ENCODE measurements around the gene DRAP1. TPM values are rescaled to one million over a fixed set of nuclear protein-coding genes. Genes with fewer than 3 reads are reported as not detected.

The DRAP1 gene
- total RNA-seq, 3 donors from 2014 or later, result 39.9 to 74.8 (median 61.6) TPM

- Histone ChIP-seq H3K4me3 (peak overlapping the region; percentile 94), H3K36me3 (ENCODE audit: low read depth) (no peaks in the 10 kb centered on the region), H3K4me1 (ENCODE audit: low read depth) (peaks cover 36% of the 10 kb centered on the region), H3K9me3 (no peaks in the 10 kb centered on the region)
- intact Hi-C loops (cut with DNase I, micrococcal nuclease), result no loop called here
- TF ChIP-seq, protein P1, sequence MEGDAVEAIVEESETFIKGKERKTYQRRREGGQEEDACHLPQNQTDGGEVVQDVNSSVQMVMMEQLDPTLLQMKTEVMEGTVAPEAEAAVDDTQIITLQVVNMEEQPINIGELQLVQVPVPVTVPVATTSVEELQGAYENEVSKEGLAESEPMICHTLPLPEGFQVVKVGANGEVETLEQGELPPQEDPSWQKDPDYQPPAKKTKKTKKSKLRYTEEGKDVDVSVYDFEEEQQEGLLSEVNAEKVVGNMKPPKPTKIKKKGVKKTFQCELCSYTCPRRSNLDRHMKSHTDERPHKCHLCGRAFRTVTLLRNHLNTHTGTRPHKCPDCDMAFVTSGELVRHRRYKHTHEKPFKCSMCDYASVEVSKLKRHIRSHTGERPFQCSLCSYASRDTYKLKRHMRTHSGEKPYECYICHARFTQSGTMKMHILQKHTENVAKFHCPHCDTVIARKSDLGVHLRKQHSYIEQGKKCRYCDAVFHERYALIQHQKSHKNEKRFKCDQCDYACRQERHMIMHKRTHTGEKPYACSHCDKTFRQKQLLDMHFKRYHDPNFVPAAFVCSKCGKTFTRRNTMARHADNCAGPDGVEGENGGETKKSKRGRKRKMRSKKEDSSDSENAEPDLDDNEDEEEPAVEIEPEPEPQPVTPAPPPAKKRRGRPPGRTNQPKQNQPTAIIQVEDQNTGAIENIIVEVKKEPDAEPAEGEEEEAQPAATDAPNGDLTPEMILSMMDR (IDR thresholded peaks at IDR 0.05), result no peak
- peak; percentile 35 for ATAC-seq
- peak in 2 of 3 donors; percentile 76 to 85 for DNase-seq
Observed at GRCh38 chr11:65919573-65920371, 546 bp downstream of the DRAP1 start.

DNA sequence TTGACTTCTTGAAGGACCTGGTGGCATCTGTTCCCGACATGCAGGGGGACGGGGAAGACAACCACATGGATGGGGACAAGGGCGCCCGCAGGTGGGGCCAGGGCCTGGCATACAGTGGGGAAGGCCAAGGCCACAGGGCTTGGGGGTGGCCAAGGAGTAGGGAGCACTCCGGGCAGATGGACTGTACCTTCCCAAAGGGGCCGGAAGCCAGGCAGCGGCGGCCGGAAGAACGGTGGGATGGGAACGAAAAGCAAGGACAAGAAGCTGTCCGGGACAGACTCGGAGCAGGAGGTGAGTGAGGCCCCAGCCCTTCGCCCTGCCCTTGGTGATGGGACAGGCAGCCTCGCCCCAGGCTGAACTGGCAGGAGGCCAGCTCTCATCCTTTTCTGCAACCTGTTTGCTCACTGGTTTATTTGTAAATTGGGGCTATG lies 1.2 kb downstream of the DRAP1 start:
- intact Hi-C loops (cut with DNase I, micrococcal nuclease), result no loop called here
- TF ChIP-seq, protein P1 (IDR thresholded peaks at IDR 0.05), result no peak

DNA sequence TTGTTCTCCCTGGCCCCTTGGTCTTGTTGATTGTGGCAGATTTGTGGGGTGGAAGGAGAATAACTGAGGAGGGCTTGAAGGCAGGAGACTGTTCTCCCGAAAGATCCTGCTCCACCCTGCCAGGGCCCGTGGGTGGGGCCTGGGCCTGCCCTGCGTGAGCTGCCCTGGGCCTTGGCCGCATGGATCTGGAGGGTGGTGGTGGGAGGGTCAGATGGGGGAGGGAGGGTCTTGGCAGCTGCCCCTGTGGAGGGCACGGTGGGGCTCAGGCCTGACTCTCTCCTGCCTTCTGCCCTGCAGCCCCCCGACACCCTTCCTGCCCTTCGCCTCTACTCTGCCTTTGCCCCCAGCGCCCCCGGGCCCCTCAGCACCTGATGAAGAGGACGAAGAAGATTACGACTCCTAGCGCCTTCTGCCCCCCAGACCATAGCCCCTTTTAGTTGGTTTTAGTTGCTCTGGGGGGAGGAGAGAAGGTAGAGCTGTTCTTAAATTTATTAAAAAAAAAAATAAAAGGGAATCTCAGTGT lies 1.9 kb downstream of the DRAP1 start:
- Histone ChIP-seq H3K4me3 (no peak overlapping the region), H3K9me3 (no peaks in the 10 kb centered on the region), H3K4me1 (ENCODE audit: low read depth) (peaks cover 31% of the 10 kb centered on the region), H3K36me3 (ENCODE audit: low read depth) (no peaks in the 10 kb centered on the region)
- intact Hi-C loops (cut with DNase I, micrococcal nuclease), result no loop called here
- no peak for ATAC-seq
- TF ChIP-seq, protein P1 (IDR thresholded peaks at IDR 0.05), result no peak
- DNase-seq, result no peak

More for the DNA sequence above, 1.2 kb downstream of the DRAP1 start:
- Histone ChIP-seq H3K36me3 (ENCODE audit: low read depth) (no peaks in the 10 kb centered on the region), H3K4me1 (ENCODE audit: low read depth) (peaks cover 33% of the 10 kb centered on the region), H3K4me3 (peak overlapping the region; percentile 94), H3K9me3 (no peaks in the 10 kb centered on the region)
- no peak for ATAC-seq
- DNase-seq, result peak; percentile 42 to 76 (median 48)

DNA sequence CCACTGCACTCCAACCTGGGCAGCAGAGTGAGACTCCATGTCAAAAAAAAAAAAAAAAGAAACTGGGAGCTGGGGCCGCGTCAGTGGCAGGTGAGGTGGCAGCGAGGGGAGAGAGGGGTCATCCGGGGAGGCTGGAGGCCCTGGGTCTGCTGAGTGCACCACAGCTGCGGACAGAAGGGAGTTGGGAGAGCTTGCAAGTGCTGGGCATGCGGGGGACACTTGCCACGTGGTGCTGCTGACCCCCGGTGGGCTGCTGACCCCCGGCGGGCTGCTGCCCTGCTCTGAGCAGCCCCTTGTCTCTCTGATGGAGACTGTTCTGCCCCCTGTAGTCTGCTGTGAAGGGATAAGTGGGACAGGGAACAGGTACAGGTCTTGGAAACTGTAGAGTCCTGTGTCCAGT lies 2.6 kb downstream of the DRAP1 start:
- intact Hi-C loops (cut with DNase I, micrococcal nuclease), result no loop called here
- DNase-seq (no peak), ATAC-seq (no peak)
- Histone ChIP-seq H3K9me3 (no peaks in the 10 kb centered on the region), H3K4me3 (no peak overlapping the region), H3K4me1 (ENCODE audit: low read depth) (peaks cover 26% of the 10 kb centered on the region), H3K36me3 (ENCODE audit: low read depth) (no peaks in the 10 kb centered on the region)
- TF ChIP-seq, protein P1 (IDR thresholded peaks at IDR 0.05), result no peak

DNA sequence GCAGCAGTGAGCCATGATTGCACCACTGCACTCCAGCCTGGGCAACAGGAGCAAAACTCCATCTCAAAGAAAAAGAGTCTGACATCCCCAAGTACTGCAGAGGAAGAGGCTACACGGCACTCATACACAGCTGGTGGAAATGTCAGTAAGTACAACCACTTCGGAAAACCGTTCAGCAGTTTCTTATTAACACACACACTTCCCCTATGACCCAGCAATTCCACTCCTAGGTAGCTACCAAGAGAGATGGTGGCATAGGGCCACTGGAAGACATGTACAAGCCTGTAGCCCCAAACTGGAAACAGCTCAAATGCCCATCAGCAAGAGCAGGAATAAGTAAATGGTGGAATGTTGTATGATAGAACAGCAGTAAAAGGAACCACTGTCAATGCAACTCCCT lies 3.3 kb downstream of the DRAP1 start:
- H3K4me3 ChIP-seq, result no peak overlapping the region
- no peak for ATAC-seq

More for the DNA sequence above, 3.3 kb downstream of the DRAP1 start:
- Histone ChIP-seq H3K9me3 (no peaks in the 10 kb centered on the region), H3K4me1 (ENCODE audit: low read depth) (peaks cover 19% of the 10 kb centered on the region), H3K36me3 (ENCODE audit: low read depth) (no peaks in the 10 kb centered on the region)
- no peak for DNase-seq
- intact Hi-C loops (cut with DNase I, micrococcal nuclease), result no loop called here
- TF ChIP-seq, protein P1 (IDR thresholded peaks at IDR 0.05), result no peak
